GM19193 (cell line): ENCODE data around the gene SHISA9.

Source experiments
- POLR2A ChIP-seq: IDR thresholded peaks from 4 replicates; pipeline ENCODE4 v1.6.1; 2011; ENCODE audit not compliant: insufficient read depth, insufficient read length; ENCODE audit errors: extremely low read depth

Gene SHISA9

DNA sequence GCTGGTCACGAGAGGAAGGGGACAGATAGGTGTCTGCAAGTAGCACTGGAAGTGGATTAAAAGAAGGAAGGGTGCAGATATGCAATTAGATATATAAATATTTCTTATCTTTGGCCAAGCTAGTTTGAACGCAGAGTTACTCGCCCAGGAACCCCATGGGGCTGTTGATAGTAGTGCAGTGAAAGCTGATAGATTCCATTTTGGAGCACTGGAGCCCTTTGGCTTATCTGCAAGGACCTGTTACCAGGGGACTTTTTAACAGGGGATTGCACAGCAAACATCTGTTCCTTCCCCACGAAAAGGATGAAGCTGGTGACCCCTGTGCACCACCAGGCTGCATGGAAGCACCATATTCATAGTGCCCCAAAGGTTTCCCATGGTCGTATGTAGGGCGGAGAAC, 218.7 kb downstream of the SHISA9 start:
- no peak for TF ChIP-seq POLR2A

DNA sequence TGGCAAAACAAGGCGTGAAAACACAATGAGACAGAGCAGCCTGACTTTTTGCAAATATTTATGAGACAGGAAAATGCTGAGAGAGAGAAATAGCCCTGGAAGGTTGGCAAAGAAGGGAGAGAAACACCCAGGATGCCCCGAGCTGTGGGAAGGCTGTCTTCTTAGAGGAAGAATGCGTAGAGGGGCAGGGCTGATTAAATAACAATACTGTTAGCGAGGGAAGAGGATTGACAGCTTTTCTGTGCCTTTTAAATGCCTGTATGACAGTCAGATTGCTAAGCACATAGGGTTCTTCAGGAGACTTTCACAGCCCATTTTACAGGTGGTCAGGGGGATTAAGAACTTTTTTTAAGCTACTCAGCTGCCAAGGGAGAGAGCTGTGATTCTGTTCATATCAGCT, 219.2 kb downstream of the SHISA9 start:
- no peak for TF ChIP-seq POLR2A

DNA sequence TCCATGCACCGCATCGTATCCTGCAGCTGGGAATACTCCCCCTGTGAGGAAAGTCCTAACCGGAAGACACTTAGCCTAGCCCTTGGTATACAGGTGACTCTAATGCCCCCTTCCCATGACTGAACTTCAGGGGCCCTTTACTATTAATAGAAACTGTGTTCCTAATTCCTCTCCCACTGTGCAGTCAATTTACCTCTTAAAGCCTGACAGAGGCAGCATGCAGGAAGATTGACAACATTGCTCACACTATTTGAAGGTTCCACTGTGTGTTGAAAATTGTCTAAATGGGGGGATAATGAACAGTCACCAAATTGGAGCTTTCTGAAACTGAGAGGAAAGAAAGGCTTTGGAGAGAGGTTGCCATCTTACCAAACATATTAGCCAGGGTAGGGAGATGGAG, 222.6 kb downstream of the SHISA9 start:
- no peak for TF ChIP-seq POLR2A

DNA sequence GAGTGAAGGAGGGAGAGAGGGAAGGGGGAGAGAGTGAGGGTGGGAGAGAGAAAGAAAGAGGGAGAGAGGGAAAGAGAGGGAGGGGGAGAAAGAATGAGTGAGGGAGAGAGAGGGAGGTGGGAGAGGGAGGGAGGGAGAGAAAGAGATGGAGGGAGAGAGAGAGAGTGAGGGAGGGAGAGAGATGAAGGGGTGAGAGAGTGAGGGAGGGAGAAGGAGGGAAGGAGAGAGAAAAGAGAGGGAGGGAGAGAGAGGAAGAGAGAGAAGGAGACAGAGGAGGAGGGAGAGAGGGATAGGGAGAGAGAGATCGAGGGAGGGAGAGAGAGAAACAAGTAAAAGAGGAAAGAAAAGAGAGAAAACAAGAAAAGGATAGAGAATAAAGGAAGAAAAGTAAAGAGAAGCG, 225.7 kb downstream of the SHISA9 start:
- no peak for TF ChIP-seq POLR2A

DNA sequence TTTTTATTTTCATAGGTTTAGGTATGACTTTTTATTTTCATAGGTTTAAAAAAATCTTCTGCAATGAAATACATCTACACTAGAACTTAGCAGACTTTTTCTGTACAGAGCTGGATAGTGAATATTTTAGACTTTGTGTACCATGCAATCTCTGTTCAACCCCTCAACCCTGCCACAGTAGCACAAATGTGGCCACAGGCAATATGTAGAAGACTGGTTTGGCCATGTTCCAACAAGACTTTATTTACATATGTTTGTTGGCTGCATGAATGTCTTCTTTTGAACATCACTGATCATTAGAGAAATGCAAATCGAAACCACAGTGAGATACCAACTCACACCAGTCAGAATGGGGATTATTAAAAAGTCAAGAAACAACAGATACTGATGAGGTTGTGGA, 229.2 kb downstream of the SHISA9 start:
- no peak for TF ChIP-seq POLR2A

DNA sequence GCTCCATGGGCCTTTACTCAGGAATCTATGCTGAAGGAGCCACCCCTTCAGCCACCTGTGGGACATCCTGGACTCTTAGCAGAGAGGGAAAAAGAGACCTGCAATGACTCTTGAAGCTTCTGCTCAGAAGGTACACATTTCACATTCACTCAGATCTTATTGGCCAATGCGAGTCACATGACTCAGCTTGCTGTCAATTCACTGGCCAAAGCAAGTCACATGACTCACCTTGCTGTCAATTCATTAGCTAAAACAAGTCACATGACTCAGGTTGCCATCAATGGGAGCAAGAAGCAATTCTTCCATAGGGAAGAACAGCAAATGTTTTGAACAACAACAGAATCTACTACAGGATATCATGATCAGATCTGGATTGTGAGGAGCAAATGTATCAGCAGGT, 233.4 kb downstream of the SHISA9 start:
- TF ChIP-seq POLR2A, result no peak

DNA sequence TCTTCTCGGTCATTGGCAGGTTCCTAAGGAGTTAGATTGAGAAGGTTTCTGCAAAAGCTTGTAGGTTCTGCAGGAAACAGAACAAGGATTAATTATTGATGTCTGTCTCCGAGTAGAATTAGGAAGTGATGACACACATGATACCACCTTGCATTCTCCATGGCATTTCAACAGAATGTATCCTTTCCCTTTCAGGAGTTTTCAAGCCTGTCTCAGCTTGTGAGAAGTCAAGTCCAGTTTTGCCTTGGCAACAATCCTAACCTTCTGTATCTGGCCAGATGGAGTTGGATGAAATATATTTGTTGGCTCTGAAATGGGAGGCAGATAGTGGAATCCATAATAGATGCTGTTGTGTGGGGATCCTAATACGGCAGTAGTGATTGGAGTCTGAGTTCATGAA, 235.5 kb downstream of the SHISA9 start:
- no peak for TF ChIP-seq POLR2A

DNA sequence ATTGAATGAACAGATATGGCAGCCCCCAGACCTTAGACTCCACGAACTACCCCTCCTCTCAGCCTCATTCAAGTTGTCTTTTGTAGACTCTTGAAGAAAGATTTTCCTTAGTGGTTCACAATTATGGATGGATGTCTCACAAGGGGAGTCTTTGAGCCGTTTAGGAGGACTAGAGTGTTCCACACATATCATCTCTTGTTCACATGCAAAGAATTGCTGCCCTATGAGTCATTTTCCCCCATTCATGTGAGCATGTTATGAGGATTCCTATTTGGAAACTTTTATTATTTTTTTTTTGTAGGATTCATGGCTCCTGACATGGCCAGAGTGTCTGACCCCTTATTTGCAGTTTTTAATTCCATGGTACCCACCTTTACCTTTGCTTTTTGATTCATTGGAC, 237.1 kb downstream of the SHISA9 start:
- TF ChIP-seq POLR2A, result no peak

DNA sequence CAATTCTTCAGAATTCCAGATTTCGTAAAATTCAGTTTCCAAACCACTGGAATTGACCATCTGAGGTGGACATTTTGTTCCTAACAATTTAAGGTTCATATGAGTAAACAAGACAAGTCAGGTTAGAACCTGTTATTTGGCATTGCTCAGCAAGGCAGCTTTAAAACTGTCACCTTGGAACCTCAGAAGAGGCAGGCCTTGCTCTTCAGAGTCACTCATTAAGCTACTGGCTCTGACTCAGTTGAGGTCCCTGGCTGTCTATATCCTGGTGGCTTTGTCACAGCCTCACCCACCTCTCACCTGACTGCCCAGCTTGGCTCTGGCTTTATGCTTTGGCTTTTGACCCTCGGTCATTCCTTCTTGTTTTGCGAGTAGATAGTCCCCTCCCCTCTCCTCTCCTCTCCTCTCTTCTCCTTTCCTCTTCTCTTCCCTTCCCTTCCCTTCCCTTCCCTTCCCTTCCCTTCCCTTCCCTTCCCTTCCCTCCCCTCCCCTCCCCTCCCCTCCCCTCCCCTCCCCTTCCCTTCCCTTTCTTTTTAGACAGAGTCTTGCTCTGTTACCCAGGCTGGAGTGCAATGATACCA, 238.4 kb downstream of the SHISA9 start:
- no peak for TF ChIP-seq POLR2A

DNA sequence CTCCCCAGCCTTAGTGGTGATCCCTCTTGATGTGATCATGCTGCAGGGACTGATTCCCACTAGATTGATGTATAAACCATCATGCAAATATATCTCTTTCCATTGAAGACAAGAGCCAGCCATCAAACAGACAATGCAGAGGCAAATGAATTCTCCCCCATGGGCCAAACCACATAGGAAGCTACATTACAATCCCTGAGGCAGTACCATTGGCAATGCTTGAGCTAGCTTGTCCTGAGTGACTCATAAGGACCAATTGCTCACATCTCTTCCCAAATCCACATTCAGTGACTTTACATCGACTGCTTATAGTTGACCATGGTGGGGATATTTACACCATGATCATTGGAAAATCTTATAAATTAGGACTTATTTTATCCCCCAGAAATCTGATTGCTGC, 242.2 kb downstream of the SHISA9 start:
- TF ChIP-seq POLR2A, result no peak

DNA sequence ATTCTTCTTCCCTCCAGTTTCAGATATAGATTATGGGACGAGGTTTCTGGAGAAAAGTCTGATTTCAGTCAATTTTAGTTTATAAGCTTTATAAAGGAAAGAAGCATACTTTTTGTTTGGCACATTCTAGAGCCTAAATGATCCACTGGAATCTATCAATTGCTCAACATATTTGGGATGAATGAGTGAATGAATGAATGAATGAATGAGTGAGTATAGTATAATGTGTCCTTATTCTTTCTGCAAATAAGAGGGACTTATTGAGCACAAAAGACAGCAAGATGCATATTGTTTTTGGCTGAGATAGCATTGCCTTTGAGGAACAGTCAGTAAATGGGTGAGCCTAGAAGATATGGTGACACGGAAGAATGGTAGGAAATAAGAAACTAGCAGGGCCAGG, 245.4 kb downstream of the SHISA9 start:
- no peak for TF ChIP-seq POLR2A

DNA sequence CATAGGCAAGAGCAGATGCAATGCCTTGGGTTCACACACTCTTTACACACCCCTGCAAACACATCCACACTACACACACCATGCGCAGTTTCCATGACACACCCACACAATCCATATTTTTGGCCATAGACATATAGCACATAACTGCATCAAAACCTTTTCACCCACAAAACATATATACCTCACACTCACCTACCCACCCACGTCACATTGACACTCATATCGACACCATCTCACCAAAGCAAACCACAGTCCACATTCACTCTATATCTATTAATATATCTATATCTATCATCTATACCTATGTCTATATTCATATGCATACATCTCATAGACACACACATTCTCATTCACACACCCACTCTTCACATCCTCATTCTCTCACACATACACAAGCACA, 246.9 kb downstream of the SHISA9 start:
- no peak for TF ChIP-seq POLR2A

DNA sequence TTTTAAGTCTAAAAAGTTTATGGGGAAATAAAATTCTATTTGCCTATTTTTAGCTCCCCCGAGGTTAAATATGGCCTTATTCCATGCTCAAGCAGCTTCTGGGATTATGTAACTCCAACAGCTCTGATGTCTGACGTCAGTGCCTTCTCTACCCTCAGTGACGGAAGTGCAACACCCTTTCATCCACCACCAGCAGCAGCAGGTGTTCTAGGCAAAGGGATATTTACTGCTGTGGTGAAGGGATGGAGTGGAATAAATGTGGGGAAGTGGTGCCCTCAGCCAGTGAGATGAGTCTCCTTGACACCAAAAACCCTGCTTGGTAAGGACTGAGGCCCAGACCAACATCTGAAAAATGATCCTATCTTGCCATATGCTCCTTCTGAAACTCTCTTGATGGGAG, 247.4 kb downstream of the SHISA9 start:
- no peak for TF ChIP-seq POLR2A

DNA sequence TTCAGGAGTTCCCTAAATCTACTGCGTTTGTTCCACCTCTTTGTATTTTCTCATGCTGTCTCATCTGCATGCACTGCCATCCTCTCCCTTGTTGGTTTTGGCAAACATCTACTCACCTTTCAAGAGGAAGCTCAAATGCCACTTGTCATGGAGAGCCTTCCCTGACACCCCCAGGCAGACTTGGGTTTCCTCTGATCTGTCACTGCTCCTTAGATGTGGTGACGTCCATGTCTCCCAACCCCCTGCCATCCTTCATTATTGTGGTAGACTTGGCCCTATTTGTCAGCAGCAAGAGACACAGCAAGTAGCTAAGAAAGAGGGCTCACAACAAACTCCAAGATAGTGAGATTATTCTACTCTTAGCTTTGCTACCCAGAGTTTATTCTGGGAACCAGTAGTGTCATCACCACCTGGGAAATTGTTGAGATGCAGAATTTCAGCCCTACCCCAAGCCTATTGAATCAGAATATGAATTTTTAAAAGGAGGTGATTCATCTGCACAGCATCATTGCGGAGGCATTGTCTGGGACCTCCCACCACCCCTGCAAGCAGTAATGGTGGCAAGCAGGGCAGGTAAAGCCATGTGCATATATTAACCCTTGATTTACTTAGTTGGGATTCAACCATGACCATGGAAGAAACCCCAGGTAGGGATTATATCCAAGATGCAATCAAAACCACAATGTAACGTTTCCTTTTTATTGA, 248.9 kb downstream of the SHISA9 start:
- no peak for TF ChIP-seq POLR2A

DNA sequence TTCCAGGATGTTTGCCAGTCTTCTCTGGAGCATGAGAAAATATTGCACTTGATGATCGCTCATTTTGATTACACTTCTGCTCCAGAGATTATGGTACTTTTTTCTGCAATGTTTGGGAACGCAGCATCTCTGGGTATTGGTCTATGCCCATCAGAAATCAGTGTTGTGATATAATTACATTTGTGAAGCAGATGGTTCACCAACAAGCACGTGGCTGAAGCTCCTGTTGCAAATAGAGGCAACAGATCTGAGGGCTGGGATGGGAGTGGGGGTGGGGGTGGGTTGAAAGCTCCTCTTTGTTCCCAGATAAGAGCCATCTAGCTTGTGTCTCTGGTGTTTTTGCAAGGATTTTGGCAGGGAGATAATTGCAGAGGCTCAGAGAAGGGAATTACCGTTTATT, 252.3 kb downstream of the SHISA9 start:
- TF ChIP-seq POLR2A, result no peak

DNA sequence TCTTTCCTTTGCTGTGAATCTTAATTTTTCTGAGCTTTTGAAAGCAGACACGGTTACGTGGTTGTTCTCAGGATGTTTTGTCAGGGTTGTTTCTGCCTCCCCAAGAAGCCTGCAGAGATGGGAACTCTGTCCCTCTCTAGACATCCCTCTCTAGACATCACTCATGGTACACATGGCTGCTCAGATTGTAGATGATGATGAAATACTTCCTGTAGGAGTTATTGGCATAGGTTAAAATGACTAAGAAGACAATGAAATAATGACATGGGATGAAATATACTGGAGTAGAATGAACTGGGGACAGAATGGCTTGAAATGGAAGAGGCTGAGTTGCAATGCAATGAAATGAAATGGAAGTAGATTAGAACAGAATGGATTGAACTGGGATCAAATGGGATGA, 253.4 kb downstream of the SHISA9 start:
- TF ChIP-seq POLR2A, result no peak

DNA sequence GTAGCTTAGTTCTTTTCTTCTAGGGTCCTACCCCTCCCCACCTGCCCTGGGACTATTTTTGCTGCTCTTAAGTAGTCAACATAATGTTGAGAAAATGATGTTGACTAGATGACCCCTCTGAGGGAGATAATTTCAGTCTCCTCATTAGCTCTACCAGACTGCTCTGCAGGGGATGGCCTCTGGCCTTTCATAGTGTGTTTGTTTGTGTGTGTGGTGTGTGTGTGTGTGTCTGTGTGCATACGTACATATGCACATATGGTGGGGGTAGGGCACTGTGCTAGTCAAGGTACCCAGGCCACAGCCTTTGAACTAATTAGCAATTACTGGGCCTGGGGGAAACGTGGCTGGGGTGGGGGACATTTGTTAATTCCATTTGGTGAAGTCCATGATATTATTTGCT, 254.0 kb downstream of the SHISA9 start:
- no peak for TF ChIP-seq POLR2A
